A549 (cell line): ENCODE measurements around the gene PRH2.

Source experiments
- JUNB ChIP-seq: fragments of >200 bp; sonication (Bioruptor Twin); formaldehyde crosslinking; IDR thresholded peaks from 2 replicates; pipeline ENCODE4 v1.6.1; 2016
- NFE2L2 ChIP-seq: fragments of 150-350 bp; conservative IDR thresholded peaks from 2 replicates; pipeline ENCODE4 v1.6.1; 2014; ENCODE audit warnings: low read length
- POLR2A ChIP-seq: IDR thresholded peaks from 2 replicates; pipeline ENCODE4 v1.6.1; 2012; ENCODE audit warnings: mild to moderate bottlenecking, low read length
- SMC3 ChIP-seq: fragments of >200 bp; sonication (Bioruptor Twin); formaldehyde crosslinking; IDR thresholded peaks from 3 replicates; pipeline ENCODE4 v1.6.1; 2018; ENCODE audit warnings: inconsistent platforms
- TF ChIP-seq, protein P1 (sequence below): fragments of >200 bp; sonication (Bioruptor Twin); formaldehyde crosslinking; IDR thresholded peaks from 3 replicates; pipeline ENCODE4 v1.5.1; 2016
- TF ChIP-seq, protein P2 (sequence below): fragments of 250-450 bp; sonication (Bioruptor Pico); IDR thresholded peaks from 2 replicates; pipeline ENCODE4 v1.5.0; 2021; ENCODE audit warnings: mild to moderate bottlenecking, moderate library complexity, borderline replicate concordance

DNA sequence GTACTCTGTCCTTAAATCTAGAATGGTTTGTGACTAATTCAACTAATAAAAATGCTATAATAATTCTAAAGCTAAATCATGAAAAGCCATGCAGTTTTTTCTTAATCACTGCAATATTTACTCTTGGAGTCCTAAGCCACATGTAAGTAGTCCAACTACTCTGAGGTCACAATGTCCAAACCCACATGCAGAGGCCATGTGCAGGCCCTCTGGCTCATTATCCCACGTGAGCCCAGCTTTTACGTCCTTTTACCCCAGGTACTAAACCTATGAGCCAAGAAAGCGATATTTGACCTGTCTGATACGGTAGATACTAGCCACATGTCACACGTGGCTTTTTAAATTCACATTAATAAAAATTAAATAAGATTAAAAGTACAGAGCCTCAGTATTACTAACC lies 32.2 kb upstream of the PRH2 start:
- TF ChIP-seq JUNB (no peak), SMC3 (no peak), POLR2A (no peak), NFE2L2 (no peak)
- TF ChIP-seq, protein P1, sequence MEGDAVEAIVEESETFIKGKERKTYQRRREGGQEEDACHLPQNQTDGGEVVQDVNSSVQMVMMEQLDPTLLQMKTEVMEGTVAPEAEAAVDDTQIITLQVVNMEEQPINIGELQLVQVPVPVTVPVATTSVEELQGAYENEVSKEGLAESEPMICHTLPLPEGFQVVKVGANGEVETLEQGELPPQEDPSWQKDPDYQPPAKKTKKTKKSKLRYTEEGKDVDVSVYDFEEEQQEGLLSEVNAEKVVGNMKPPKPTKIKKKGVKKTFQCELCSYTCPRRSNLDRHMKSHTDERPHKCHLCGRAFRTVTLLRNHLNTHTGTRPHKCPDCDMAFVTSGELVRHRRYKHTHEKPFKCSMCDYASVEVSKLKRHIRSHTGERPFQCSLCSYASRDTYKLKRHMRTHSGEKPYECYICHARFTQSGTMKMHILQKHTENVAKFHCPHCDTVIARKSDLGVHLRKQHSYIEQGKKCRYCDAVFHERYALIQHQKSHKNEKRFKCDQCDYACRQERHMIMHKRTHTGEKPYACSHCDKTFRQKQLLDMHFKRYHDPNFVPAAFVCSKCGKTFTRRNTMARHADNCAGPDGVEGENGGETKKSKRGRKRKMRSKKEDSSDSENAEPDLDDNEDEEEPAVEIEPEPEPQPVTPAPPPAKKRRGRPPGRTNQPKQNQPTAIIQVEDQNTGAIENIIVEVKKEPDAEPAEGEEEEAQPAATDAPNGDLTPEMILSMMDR: no peak
- TF ChIP-seq, protein P2, sequence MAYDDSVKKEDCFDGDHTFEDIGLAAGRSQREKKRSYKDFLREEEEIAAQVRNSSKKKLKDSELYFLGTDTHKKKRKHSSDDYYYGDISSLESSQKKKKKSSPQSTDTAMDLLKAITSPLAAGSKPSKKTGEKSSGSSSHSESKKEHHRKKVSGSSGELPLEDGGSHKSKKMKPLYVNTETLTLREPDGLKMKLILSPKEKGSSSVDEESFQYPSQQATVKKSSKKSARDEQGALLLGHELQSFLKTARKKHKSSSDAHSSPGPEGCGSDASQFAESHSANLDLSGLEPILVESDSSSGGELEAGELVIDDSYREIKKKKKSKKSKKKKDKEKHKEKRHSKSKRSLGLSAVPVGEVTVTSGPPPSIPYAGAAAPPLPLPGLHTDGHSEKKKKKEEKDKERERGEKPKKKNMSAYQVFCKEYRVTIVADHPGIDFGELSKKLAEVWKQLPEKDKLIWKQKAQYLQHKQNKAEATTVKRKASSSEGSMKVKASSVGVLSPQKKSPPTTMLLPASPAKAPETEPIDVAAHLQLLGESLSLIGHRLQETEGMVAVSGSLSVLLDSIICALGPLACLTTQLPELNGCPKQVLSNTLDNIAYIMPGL (CRISPR knock-in tag): no peak
